ENCODE data around the gene ZNF837. TPM values are rescaled to one million over a fixed set of nuclear protein-coding genes. Genes with fewer than 3 reads are reported as not detected.

ZNF837 gene
- total RNA-seq, 2 experiments from 2014 or later: 0.98 to 1.2 TPM

GRCh38 chr19:58326501-58326913, 54.3 kb downstream of the ZNF837 start:
- Mint-ChIP-seq H3K4me3 (no peak overlapping the region), H3K9me3 (ENCODE audit: low read depth) (no peaks in the 10 kb centered on the region), H3K4me1 (peaks cover 4% of the 10 kb centered on the region), H3K27ac (no peak overlapping the region), H3K27me3 (no peaks in the 10 kb centered on the region), H3K36me3 (peaks cover 4% of the 10 kb centered on the region)
- CTCF ChIA-PET: interaction anchor here (1.1 to 2.1 kb wide), 6 partner anchors 8 to 193 kb away, joined by 4 to 8 read pairs (median 5); partner anchors contain the start of genes ERVK3-1, ZBTB45 and ZNF497
- ATAC-seq: peak; percentile 50
- no peak for DNase-seq

DNA sequence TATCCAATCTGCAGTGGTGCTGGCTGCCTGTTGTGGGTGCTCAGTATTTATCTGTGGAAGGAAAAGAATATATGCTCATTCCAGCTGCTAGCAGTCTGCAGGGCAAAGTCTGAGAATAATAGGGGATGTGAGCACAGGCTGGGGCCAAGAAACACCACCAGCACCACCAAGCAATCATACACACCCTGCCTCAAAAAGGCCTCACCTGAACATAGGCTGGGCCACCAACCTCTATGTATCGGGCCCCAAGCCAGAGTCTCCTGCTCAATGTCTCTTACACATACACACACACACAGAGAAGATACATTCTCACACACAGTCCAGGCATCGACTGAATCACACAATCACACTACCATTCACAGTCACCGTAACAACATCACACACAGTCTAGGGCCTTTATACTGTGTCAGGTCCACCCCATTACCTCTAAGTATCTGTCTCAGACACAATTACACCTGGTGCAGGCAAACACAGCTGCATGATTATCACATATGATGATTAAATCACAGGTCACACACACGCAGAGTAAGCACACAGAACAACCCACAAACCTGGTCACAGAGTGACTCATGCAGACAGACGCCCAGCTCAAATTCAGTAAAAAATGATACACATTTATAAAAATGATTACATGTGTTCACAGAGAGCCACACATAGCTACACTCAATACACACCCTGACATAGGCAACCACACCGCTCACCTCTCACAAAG, 55.4 kb downstream of the ZNF837 start:
- no peak overlapping the region for H3K27ac Mint-ChIP-seq
- H3K4me1 Mint-ChIP-seq: peaks cover 4% of the 10 kb centered on the region
- DNase-seq: no peak
- H3K9me3 Mint-ChIP-seq (ENCODE audit: low read depth): no peaks in the 10 kb centered on the region
- H3K27me3 Mint-ChIP-seq: no peaks in the 10 kb centered on the region
- ATAC-seq: no peak
- H3K4me3 Mint-ChIP-seq: no peak overlapping the region
- CTCF ChIA-PET: interaction anchor here (1.2 to 2.1 kb wide), 4 partner anchors 23 to 194 kb away, joined by 5 to 8 read pairs (median 6); partner anchors contain the start of genes ZBTB45 and ZNF497
- H3K36me3 Mint-ChIP-seq: peaks cover 4% of the 10 kb centered on the region

GRCh38 chr19:58319241-58319640, 61.6 kb downstream of the ZNF837 start:
- CTCF ChIA-PET: interaction anchor here (1.5 kb wide), 1 partner anchor 13 kb away, joined by 4 read pairs; no protein-coding TSS in a partner anchor
- no peaks in the 10 kb centered on the region for H3K9me3 Mint-ChIP-seq (ENCODE audit: low read depth)

DNA sequence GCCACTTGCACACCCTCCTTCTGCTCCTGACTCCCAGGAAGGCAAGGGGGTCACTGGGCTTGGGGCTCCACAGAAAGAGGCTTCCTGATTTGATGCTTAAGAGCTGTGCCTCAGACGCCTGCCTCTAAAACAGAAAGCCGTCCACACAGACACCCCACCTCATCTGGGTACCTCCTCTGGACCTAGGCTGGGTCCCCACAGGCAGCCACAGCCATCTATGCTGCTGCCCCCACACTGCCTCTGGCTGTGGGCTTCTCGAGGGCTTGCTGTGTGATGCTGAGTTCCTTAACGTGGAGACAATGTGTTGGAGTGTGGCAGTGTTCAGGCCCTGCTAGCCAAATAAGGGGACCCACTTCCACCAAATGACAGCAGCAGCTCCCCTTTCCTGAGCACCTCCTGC, 62.5 kb downstream of the ZNF837 start:
- Mint-ChIP-seq H3K27ac (no peak overlapping the region), H3K4me1 (no peaks in the 10 kb centered on the region), H3K36me3 (peaks cover 31% of the 10 kb centered on the region), H3K9me3 (ENCODE audit: low read depth) (no peaks in the 10 kb centered on the region), H3K27me3 (no peaks in the 10 kb centered on the region), H3K4me3 (no peak overlapping the region)
- ATAC-seq (no peak), DNase-seq (no peak)
- CTCF ChIA-PET: interaction anchor here (1.4 to 1.5 kb wide), 2 partner anchors 8 to 12 kb away, joined by 4 read pairs; partner anchors contain the start of gene ZSCAN22

More at GRCh38 chr19:58319241-58319640, 61.6 kb downstream of the ZNF837 start:
- H3K27me3 Mint-ChIP-seq: no peaks in the 10 kb centered on the region
- no peak overlapping the region for H3K4me3 Mint-ChIP-seq
- DNase-seq (no peak), ATAC-seq (no peak)
- no peak overlapping the region for H3K27ac Mint-ChIP-seq
- peaks cover 24% of the 10 kb centered on the region for H3K36me3 Mint-ChIP-seq
- no peaks in the 10 kb centered on the region for H3K4me1 Mint-ChIP-seq

Small RNA genes within 50 kb of the gene (microRNA-seq; reads per million reads assigned to microRNA genes)
- not detected for gene MIR4754
- not detected for gene MIR6806

Other genes with a start within 250 kb of the ZNF837 start
- 1 to 10 TPM; 4.0 to 4.6 TPM for gene ZNF329, start 230.2 kb downstream of the ZNF837 start, total RNA-seq
- gene ZNF274, start 198.0 kb downstream of the ZNF837 start, total RNA-seq: 10 to 100 TPM; 30.1 to 36.0 TPM
- 10 to 100 TPM; 48.0 to 68.4 TPM for gene ZNF544, start 152.1 kb downstream of the ZNF837 start, total RNA-seq
- gene ZNF8, start 102.1 kb downstream of the ZNF837 start, total RNA-seq: 1 to 10 TPM; 4.8 to 5.0 TPM
- gene ERVK3-1, start 75.7 kb downstream of the ZNF837 start, total RNA-seq: 10 to 100 TPM; 78.3 to 82.7 TPM
- 1 to 10 TPM; 4.4 to 6.3 TPM for gene ZSCAN22, start 54.0 kb downstream of the ZNF837 start, total RNA-seq
- 10 to 100 TPM; 12.2 to 12.8 TPM for gene A1BG, start 27.5 kb downstream of the ZNF837 start, total RNA-seq
- gene ZNF497, start 18.3 kb downstream of the ZNF837 start, total RNA-seq: under 1 TPM; 0.87 to 0.91 TPM
- 1,000 to 10,000 TPM in 1 of 2 experiments, 100 to 1,000 TPM in 1; 914 to 1,022 TPM for gene RPS5, start 6.2 kb upstream of the ZNF837 start, total RNA-seq
- gene RNF225, start 14.6 kb upstream of the ZNF837 start, total RNA-seq: under 1 TPM; 0.61 to 0.70 TPM
- gene ZNF584, start 27.6 kb upstream of the ZNF837 start, total RNA-seq: 10 to 100 TPM in 1 of 2 experiments, 1 to 10 TPM in 1; 7.8 to 11.2 TPM
- gene ZNF132, start 59.1 kb upstream of the ZNF837 start, total RNA-seq: 1 to 10 TPM; 5.4 to 5.8 TPM
- gene ZNF324B, start 70.6 kb upstream of the ZNF837 start, total RNA-seq: 10 to 100 TPM; 13.1 to 14.4 TPM
- gene ZNF324, start 86.0 kb upstream of the ZNF837 start, total RNA-seq: 10 to 100 TPM; 12.8 to 13.9 TPM
- gene ZNF446, start 95.3 kb upstream of the ZNF837 start, total RNA-seq: 1 to 10 TPM; 5.9 to 7.4 TPM
- gene SLC27A5, start 131.0 kb upstream of the ZNF837 start, total RNA-seq: 10 to 100 TPM; 22.9 to 23.6 TPM
- 10 to 100 TPM; 15.1 to 16.9 TPM for gene ZBTB45, start 138.8 kb upstream of the ZNF837 start, total RNA-seq
- gene TRIM28, start 163.0 kb upstream of the ZNF837 start, total RNA-seq: 100 to 1,000 TPM; 488 to 571 TPM
- gene CHMP2A, start 174.1 kb upstream of the ZNF837 start, total RNA-seq: 100 to 1,000 TPM in 1 of 2 experiments, 10 to 100 TPM in 1; 96.4 to 108 TPM
- 100 to 1,000 TPM in 1 of 2 experiments, 10 to 100 TPM in 1; 87.6 to 109 TPM for gene UBE2M, start 177.6 kb upstream of the ZNF837 start, total RNA-seq
- 10 to 100 TPM; 18.1 to 19.5 TPM for gene MZF1, start 192.3 kb upstream of the ZNF837 start, total RNA-seq